Ectodermal cell (in vitro differentiated cells): ENCODE data around the gene CATSPER3.
"Not testable (repeated sequence)": the region's sequence is repeated elsewhere in the genome, so short reads cannot be mapped to it uniquely, and the experiment has no call there.

Experiments
- H3K27ac ChIP-seq: 2 replicates; pipeline ENCODE4 v1.7.0; 2013; ENCODE audit warnings: mild to moderate bottlenecking, low read depth, low read length; ENCODE audit not compliant: insufficient read depth, poor library complexity, severe bottlenecking
- H3K27me3 ChIP-seq: 2 replicates; pipeline ENCODE4 v1.7.0; 2013; ENCODE audit warnings: mild to moderate bottlenecking, low read length; ENCODE audit not compliant: insufficient read depth, control insufficient read depth, poor library complexity, severe bottlenecking
- H3K36me3 ChIP-seq: one replicate; pipeline ENCODE4 v1.7.0; 2013; ENCODE audit warnings: low read length; ENCODE audit not compliant: control insufficient read depth, insufficient read depth
- H3K4me1 ChIP-seq: one replicate; pipeline ENCODE4 v1.7.0; 2013; ENCODE audit warnings: low read length; ENCODE audit not compliant: control insufficient read depth, insufficient read depth
- H3K4me3 ChIP-seq: 2 replicates; pipeline ENCODE4 v1.7.0; 2013; ENCODE audit warnings: low read depth, low read length, control low read depth; ENCODE audit not compliant: insufficient read depth
- H3K9me3 ChIP-seq: 2 replicates; pipeline ENCODE4 v1.7.0; 2013; ENCODE audit warnings: mild to moderate bottlenecking, low read length, moderate library complexity; ENCODE audit not compliant: control insufficient read depth
- WGBS, 2 experiments: methylation state at CpG; one replicate each; pipeline ENCODE4 v1.1.7; 2013; ENCODE audit warnings: missing lambda C conversion rate in 2 of 2; 5-methylcytosine and 5-hydroxymethylcytosine counted together

Gene CATSPER3

DNA sequence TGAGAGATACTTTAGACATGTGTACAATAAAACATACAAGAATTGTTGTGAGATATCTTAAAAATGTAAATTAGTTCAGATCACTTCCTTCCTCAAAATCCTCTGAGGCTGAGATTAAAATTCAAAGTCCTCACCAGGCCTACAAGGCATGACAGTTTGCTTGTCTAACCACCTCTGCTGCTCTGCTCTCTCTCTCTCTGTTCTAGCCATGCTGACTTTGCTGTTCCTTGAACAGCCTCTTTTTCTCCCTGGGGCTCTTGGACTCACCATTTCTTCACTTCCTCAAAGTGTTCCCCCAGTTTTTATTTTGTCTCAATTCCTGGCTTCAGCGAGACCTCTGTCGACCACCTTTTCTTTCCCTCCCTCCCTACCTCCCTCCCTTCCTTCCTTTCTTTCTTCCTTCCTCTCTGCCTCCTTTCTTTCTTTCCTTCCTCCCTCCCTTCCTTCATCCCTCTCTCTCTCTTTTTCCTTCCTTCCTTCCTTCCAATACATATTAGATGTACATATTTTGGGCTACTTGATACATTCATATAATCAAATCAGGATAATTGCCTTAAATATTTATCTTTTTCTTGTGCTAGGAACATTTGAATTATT, 27.0 kb downstream of the CATSPER3 start:
- no peak overlapping the region for H3K4me3 ChIP-seq
- H3K27me3 ChIP-seq, result no peaks in the 10 kb centered on the region
- no peaks in the 10 kb centered on the region for H3K36me3 ChIP-seq
- no peak overlapping the region for H3K27ac ChIP-seq
- H3K9me3 ChIP-seq, result no peaks in the 10 kb centered on the region
- H3K4me1 ChIP-seq, result no peaks in the 10 kb centered on the region
- 84 to 92% methylated on average over 2 of the region's 2 CpGs for WGBS, 2 experiments

DNA sequence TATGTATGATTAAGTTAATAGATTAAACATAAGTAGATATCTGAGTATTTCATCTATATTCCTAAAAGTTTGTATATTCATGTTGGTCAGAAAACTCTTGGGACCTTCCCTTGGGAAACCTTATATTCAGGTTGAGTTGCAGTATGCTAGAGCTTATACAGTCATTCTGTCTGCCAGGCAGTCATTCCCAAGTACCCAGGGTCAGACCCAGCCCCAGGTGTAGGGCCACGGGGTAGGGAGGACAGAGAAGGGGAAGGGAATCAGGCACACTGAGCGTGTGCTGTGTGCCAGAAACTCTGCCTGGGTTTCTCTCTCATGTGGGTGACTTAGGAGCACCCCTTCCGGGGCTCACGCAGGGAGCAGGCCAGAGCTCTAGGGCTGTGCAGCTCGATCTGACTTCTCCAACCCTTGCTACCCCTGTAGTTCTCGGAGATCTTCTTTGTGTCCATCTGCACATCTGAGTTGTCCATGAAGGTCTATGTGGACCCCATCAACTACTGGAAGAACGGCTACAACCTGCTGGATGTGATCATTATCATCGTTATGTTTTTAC, 28.2 kb downstream of the CATSPER3 start:
- Histone ChIP-seq H3K9me3 (no peaks in the 10 kb centered on the region), H3K36me3 (no peaks in the 10 kb centered on the region), H3K27me3 (no peaks in the 10 kb centered on the region), H3K4me1 (no peaks in the 10 kb centered on the region), H3K27ac (no peak overlapping the region), H3K4me3 (no peak overlapping the region)
- 89 to 93% methylated on average over 8 of the region's 8 CpGs for WGBS, 2 experiments

DNA sequence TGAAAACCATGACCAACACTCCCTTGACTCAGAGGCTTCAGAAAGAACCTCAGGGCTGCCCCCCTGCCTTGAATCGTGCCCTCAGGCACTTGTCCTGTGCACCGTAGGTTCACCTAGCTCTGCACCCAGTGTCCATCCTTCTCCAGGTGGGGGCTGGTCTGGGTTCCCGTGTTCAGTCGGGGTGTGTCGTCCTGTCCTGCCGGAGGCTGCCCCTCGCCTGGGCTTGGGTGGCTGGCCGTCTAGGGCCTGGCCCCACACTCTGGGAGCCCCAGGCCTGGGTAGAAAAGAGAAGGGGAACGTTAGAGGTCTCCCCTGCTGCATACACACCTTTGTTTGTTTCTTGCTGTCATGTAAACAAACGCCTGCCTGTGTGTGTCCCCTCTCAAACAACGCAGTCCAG, 29.3 kb downstream of the CATSPER3 start:
- Histone ChIP-seq H3K9me3 (no peaks in the 10 kb centered on the region), H3K4me1 (no peaks in the 10 kb centered on the region), H3K27ac (no peak overlapping the region), H3K36me3 (no peaks in the 10 kb centered on the region), H3K4me3 (no peak overlapping the region), H3K27me3 (no peaks in the 10 kb centered on the region)
- WGBS, 2 experiments, result 86 to 90% methylated on average over 11 of the region's 11 CpGs

DNA sequence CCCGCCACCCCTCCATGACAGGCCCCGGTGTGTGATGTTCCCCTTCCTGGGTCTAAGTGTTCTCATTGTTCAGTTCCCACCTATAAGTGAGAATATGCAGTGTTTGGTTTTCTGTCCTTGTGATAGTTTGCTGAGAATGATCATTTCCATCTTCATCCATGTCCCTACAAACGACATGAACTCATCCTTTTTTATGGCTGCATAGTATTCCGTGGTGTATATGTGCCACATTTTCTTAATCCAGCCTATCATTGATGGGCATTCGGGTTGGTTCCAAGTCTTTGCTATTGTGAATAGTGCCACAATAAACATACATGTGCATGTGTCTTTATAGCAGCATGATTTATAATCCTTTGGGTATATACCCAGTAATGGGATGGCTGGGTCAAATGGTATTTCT, 30.4 kb downstream of the CATSPER3 start:
- not testable (repeated sequence) for H3K9me3 ChIP-seq
- WGBS, 2 experiments, result 95% methylated on average over 4 of the region's 5 CpGs

DNA sequence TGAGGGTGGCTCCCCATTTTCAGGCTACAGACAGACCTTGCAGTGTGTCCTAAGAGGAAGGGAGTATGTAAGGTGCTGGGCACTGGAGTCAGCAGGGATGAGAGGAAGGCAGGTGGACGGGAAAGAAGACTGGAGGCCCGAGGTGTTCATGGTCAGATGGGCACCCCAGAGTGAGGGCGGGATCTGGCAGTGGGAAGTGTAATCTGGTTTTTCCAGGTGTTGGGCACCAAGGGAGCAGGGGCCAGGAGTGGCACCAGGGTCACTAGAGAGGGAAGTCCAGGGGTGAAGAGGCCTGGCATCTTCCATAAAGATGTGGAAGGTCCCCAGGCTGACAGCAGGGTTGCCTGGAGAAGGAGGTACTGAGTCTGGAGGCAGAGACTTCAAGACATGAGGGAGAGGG, 36.7 kb downstream of the CATSPER3 start:
- WGBS, 2 experiments, result 91 to 93% methylated on average over 3 of the region's 3 CpGs

More for the DNA sequence above, 30.4 kb downstream of the CATSPER3 start:
- H3K36me3 ChIP-seq, H3K27ac ChIP-seq, H3K27me3 ChIP-seq, H3K4me3 ChIP-seq, H3K4me1 ChIP-seq: not testable (repeated sequence)

DNA sequence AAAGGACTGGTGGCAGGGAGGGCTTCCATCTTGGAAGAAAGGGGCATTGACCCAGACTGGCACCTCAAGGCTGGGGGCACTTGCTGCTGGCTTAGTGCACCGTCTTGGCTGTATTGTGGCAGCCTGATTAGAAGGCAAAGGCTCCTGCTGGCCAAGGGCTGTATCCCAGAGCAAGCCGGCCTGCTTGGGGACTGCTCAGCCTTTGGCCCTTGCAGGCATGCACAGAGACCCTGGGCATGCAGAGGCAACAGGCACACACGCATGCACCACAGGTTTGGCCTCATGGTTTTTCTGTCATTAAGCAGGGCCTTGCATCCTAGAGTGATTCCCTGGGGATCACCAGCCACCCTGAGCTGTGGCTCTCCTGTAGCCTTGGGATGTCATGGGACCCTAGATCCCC, 37.4 kb downstream of the CATSPER3 start:
- no peak overlapping the region for H3K4me3 ChIP-seq
- no peaks in the 10 kb centered on the region for H3K9me3 ChIP-seq
- 91% methylated on average over 3 of the region's 3 CpGs for WGBS, 2 experiments
- no peak overlapping the region for H3K27ac ChIP-seq
- no peaks in the 10 kb centered on the region for H3K36me3 ChIP-seq
- no peaks in the 10 kb centered on the region for H3K27me3 ChIP-seq
- H3K4me1 ChIP-seq, result no peaks in the 10 kb centered on the region

More for the DNA sequence above, 36.7 kb downstream of the CATSPER3 start:
- no peak overlapping the region for H3K4me3 ChIP-seq
- H3K27me3 ChIP-seq, result no peaks in the 10 kb centered on the region
- no peaks in the 10 kb centered on the region for H3K4me1 ChIP-seq
- H3K36me3 ChIP-seq, result no peaks in the 10 kb centered on the region
- no peaks in the 10 kb centered on the region for H3K9me3 ChIP-seq
- no peak overlapping the region for H3K27ac ChIP-seq

DNA sequence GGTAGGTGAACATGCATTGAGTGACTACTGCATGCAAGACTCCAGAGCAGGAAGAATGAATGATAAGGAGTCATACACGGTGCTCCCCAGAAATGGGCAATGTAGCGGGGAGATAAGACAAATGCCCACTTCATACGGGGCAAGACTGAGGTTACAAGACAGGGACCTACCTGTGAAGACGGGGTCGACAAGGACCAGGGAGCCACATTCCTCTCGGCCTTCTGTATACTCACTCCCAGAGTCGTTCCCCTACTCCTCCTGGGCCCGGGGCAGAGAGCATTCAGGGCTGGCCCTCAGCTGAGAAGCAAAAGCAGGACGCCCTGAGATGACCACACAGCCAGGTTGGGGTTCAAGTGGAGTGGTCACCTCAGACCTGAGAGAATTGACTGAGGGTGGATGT, 39.6 kb downstream of the CATSPER3 start:
- Histone ChIP-seq H3K36me3 (no peaks in the 10 kb centered on the region), H3K27ac (no peak overlapping the region), H3K4me1 (no peaks in the 10 kb centered on the region), H3K27me3 (no peaks in the 10 kb centered on the region), H3K9me3 (no peaks in the 10 kb centered on the region), H3K4me3 (no peak overlapping the region)
- 92 to 93% methylated on average over 9 of the region's 9 CpGs for WGBS, 2 experiments

DNA sequence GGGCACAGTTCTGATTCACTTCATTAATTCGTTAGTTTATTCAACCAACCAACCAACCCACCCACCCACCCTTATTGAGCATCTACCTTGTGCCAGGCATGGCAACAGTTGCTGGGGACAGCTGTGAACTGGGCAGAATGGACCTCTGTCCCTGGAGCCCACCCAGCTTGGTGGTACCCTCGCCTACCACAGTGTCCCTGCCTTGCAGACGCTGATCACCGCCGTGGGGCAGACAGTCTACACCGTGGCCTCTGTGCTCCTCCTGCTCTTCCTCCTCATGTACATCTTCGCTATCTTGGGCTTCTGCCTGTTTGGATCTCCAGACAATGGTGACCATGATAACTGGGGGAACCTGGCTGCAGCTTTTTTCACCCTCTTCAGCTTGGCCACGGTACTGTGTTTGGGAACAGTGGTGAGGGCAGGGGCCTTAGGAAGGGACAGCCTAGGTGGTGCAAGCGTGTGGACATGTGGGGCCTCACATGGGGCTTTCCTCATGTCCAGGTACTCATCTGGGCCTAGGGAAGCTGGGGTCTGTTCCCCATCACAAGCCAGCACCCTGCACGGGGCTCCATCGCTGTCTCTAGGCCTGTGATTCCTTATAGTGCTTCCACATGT, 40.1 kb downstream of the CATSPER3 start:
- Histone ChIP-seq H3K27ac (no peak overlapping the region), H3K9me3 (no peaks in the 10 kb centered on the region), H3K27me3 (no peaks in the 10 kb centered on the region), H3K4me1 (no peaks in the 10 kb centered on the region), H3K4me3 (no peak overlapping the region), H3K36me3 (no peaks in the 10 kb centered on the region)
- WGBS, 2 experiments, result 82 to 84% methylated on average over 11 of the region's 11 CpGs

DNA sequence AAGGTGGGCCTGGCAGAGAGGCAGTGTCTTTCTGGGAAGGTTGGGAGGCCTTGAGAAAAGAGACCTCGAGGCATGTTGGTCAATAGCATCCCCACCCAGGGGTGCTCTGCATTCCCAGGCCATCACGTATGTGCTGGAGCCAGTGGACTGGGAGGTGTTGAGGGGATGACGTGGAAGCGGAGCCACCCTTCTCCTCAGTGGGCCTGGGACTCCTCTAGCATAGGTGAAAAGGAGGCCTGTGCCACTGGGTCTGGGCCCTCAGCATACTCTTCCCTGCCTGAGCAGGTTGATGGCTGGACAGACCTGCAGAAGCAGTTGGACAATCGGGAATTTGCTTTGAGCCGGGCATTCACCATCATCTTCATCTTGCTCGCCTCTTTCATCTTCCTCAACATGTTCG, 40.8 kb downstream of the CATSPER3 start:
- Histone ChIP-seq H3K4me1 (no peaks in the 10 kb centered on the region), H3K27me3 (no peaks in the 10 kb centered on the region), H3K27ac (no peak overlapping the region), H3K4me3 (no peak overlapping the region), H3K9me3 (no peaks in the 10 kb centered on the region), H3K36me3 (no peaks in the 10 kb centered on the region)
- 92% methylated on average over 8 of the region's 8 CpGs for WGBS, 2 experiments

DNA sequence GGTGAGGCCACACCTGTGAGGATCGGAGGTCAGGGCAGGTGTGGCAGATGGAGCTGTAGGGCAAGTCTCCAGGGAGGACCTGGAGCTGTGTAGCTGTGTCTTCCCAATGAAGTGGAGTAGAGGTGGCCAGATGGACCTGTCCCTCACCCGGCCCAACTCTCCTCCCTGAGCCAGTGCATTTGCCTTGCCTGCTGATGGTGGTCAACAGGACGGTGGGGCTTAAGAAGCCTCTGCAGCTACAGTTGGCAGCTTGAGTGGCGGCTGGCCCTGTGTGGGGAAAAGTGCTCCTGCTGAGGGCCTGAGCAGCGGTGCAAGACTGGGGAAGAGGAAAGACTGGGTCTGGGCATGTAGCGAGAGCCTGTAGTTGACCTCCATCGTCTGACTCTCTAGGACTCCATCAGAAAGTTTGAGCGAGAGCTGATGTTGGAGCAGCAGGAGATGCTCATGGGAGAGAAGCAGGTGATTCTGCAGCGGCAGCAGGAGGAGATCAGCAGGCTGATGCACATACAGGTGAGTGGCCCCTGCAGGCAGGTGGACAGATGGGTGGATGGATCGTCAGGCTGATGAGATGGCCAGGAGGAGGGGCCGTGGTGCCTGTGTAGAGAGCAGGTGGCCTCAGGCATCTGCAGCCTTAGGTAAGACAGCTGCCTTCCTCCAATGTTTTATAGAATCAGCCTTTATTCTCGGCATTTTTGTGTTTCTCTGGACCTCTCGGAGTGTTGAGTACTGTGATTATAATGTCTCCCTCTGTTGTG, 41.5 kb downstream of the CATSPER3 start:
- Histone ChIP-seq H3K36me3 (no peaks in the 10 kb centered on the region), H3K27ac (no peak overlapping the region), H3K4me3 (no peak overlapping the region), H3K27me3 (no peaks in the 10 kb centered on the region), H3K4me1 (no peaks in the 10 kb centered on the region), H3K9me3 (no peaks in the 10 kb centered on the region)
- WGBS, 2 experiments, result 86 to 96% methylated on average over 12 to 13 of the region's 13 CpGs
